H1 (cell line): ENCODE data around the gene SLC27A5. TPM values are rescaled to one million over a fixed set of nuclear protein-coding genes. Genes with fewer than 3 reads are reported as not detected.
A peak's percentile ranks its signal among the peaks of the same experiment; 100 is the strongest.

Experiments used
- CTCF ChIA-PET: fragments of 300-600 bp; sonication (Branson Sonifier 250); formaldehyde crosslinking; loops from one replicate; lab custom pipeline; 2021; ENCODE audit not compliant: partially characterized antibody; lab: Charles Lee
- POLR2A ChIA-PET: fragments of 300-600 bp; sonication (Branson Sonifier 250); formaldehyde crosslinking; loops from one replicate; lab custom pipeline; 2021; ENCODE audit warnings: inconsistent platforms; ENCODE audit not compliant: partially characterized antibody; lab: Charles Lee
- DNase-seq, 2 experiments: peaks; one replicate each; pipeline versions ENCODE4 v3.0.0 to v3.0.0-alpha.2; 2010 to 2022; ENCODE audit warnings: low spot score in 2 of 2, low read depth in 1 of 2, mixed read lengths in 1 of 2
- FAIRE-seq: peaks from 2 replicates; lab custom pipeline; 2011; peaks lifted over from hg19 to GRCh38; lab: Jason Lieb, UNC
- H2AFZ ChIP-seq: 2 replicates; pipeline ENCODE4 v1.8.1; 2012; ENCODE audit warnings: low read length, inconsistent platforms
- H2AK5ac ChIP-seq: 2 replicates; pipeline ENCODE4 v1.6.1; 2013; ENCODE audit warnings: low read depth, low read length
- H2BK120ac ChIP-seq: replicated peaks from 2 replicates; pipeline ENCODE3; 2013; ENCODE audit warnings: low read depth, low read length, inconsistent platforms
- H2BK12ac ChIP-seq: 2 replicates; pipeline ENCODE4 v1.6.1; 2013; ENCODE audit warnings: low read depth, low read length
- H2BK15ac ChIP-seq: 2 replicates; pipeline ENCODE4 v1.6.1; 2013; ENCODE audit warnings: low read length
- H2BK20ac ChIP-seq: 2 replicates; pipeline ENCODE4 v1.6.1; 2013; ENCODE audit warnings: low read length
- H2BK5ac ChIP-seq: 2 replicates; pipeline ENCODE4 v1.6.1; 2013; ENCODE audit warnings: low read depth, low read length
- H3K14ac ChIP-seq: 2 replicates; pipeline ENCODE4 v1.6.1; 2013; ENCODE audit warnings: inconsistent platforms; ENCODE audit not compliant: insufficient read length
- H3K18ac ChIP-seq: 2 replicates; pipeline ENCODE4 v1.6.1; 2013; ENCODE audit warnings: low read length; ENCODE audit errors: extremely low read depth
- H3K23ac ChIP-seq: 2 replicates; pipeline ENCODE4 v1.6.1; 2013; ENCODE audit warnings: inconsistent platforms; ENCODE audit not compliant: insufficient read length
- H3K23me2 ChIP-seq: 2 replicates; pipeline ENCODE4 v1.6.1; 2013; ENCODE audit warnings: low read depth, low read length
- H3K27ac ChIP-seq: 2 replicates; pipeline ENCODE4 v1.6.1; 2011; ENCODE audit warnings: low read depth, low read length, inconsistent platforms
- H3K27me3 ChIP-seq, 4 experiments: replicated peaks in 1 of 4; 1 replicate in 1 of 4; 2 replicates in 3 of 4; pipeline versions ENCODE4 v1.6.1 to v1.8.1; 2011 to 2013; ENCODE audit warnings: low read length in 3 of 4, mild to moderate bottlenecking in 3 of 4, inconsistent platforms in 2 of 4, mixed read lengths in 2 of 4, moderate library complexity in 1 of 4; ENCODE audit not compliant: control insufficient read depth in 3 of 4, insufficient read depth in 3 of 4; ENCODE audit errors: extremely low read depth in 1 of 4
- H3K36me3 ChIP-seq, 4 experiments: 2 replicates each; pipeline versions ENCODE4 v1.6.1 to v1.8.1; 2011 to 2013; ENCODE audit warnings: mild to moderate bottlenecking in 4 of 4, low read length in 3 of 4, moderate library complexity in 2 of 4, control low read depth in 1 of 4, inconsistent platforms in 1 of 4; ENCODE audit not compliant: insufficient read depth in 4 of 4, control insufficient read depth in 2 of 4
- H3K4ac ChIP-seq: replicated peaks from 2 replicates; pipeline ENCODE3; 2013; ENCODE audit warnings: low read length, low read depth, mixed read lengths, inconsistent platforms; ENCODE audit not compliant: insufficient read length
- H3K4me1 ChIP-seq, 4 experiments: replicated peaks in 1 of 4; 1 replicate in 1 of 4; 2 replicates in 3 of 4; pipeline versions ENCODE4 v1.6.1 to v1.8.1; 2011 to 2013; ENCODE audit warnings: low read length in 3 of 4, inconsistent platforms in 2 of 4, mixed read lengths in 1 of 4; ENCODE audit not compliant: insufficient read depth in 4 of 4, control insufficient read depth in 3 of 4
- H3K4me2 ChIP-seq, 2 experiments: 2 replicates each; pipeline versions ENCODE4 v1.6.1 to v1.8.1; 2011 to 2013; ENCODE audit warnings: low read depth in 2 of 2, low read length in 2 of 2, control low read depth in 1 of 2, inconsistent platforms in 1 of 2, mild to moderate bottlenecking in 1 of 2; ENCODE audit not compliant: insufficient read depth in 1 of 2
- H3K4me3 ChIP-seq, 4 experiments: fragments of 200-600, 300-600 bp in 1 of 4; sonication (generic), shearing (Covaris generic), sonication (Bioruptor Twin) in 1 of 4; 2 replicates each; pipeline versions ENCODE4 v1.5.1 to v1.8.1; 2011 to 2016; ENCODE audit warnings: low read length in 4 of 4, low read depth in 3 of 4, control low read depth in 2 of 4, inconsistent platforms in 2 of 4, mild to moderate bottlenecking in 2 of 4, mixed read lengths in 1 of 4, moderate library complexity in 1 of 4; ENCODE audit not compliant: insufficient read depth in 2 of 4; ENCODE audit errors: extremely low read depth in 1 of 4
- H3K56ac ChIP-seq: replicated peaks from 2 replicates; pipeline ENCODE3; 2013; ENCODE audit warnings: low read depth, mild to moderate bottlenecking, mixed read lengths, low read length, inconsistent platforms; ENCODE audit not compliant: insufficient read length
- H3K79me1 ChIP-seq: 2 replicates; pipeline ENCODE4 v1.6.1; 2013; ENCODE audit warnings: low read depth, low read length, control low read depth
- H3K79me2 ChIP-seq, 2 experiments: 2 replicates each; pipeline versions ENCODE4 v1.6.1 to v1.8.1; 2012 to 2013; ENCODE audit warnings: low read length in 2 of 2, mild to moderate bottlenecking in 2 of 2, inconsistent platforms in 1 of 2; ENCODE audit not compliant: insufficient read depth in 2 of 2, control insufficient read depth in 1 of 2
- H3K9ac ChIP-seq, 4 experiments: replicated peaks in 1 of 4; 1 replicate in 1 of 4; 2 replicates in 3 of 4; pipeline versions ENCODE4 v1.6.1 to v1.8.1; 2011 to 2013; ENCODE audit warnings: low read depth in 3 of 4, low read length in 3 of 4, control low read depth in 2 of 4, mild to moderate bottlenecking in 2 of 4, moderate library complexity in 2 of 4, inconsistent platforms in 1 of 4; ENCODE audit errors: extremely low read depth in 1 of 4
- H3K9me3 ChIP-seq, 2 experiments: 2 replicates each; pipeline versions ENCODE4 v1.6.1 to v1.8.1; 2012 to 2013; ENCODE audit warnings: mild to moderate bottlenecking in 2 of 2, moderate library complexity in 2 of 2, control low read depth in 1 of 2, inconsistent platforms in 1 of 2, low read depth in 1 of 2, low read length in 1 of 2, mixed read lengths in 1 of 2; ENCODE audit not compliant: insufficient read depth in 2 of 2
- H4K20me1 ChIP-seq, 2 experiments: replicated peaks in 1 of 2; 2 replicates each; pipeline versions ENCODE3 to v1.8.1; 2011 to 2013; ENCODE audit warnings: inconsistent platforms in 2 of 2, low read length in 2 of 2, mild to moderate bottlenecking in 1 of 2; ENCODE audit not compliant: insufficient read depth in 2 of 2, control insufficient read depth in 1 of 2
- H4K5ac ChIP-seq: 2 replicates; pipeline ENCODE4 v1.6.1; 2013; ENCODE audit warnings: low read length, low read depth, mixed read lengths, inconsistent platforms; ENCODE audit not compliant: insufficient read length
- H4K8ac ChIP-seq: 2 replicates; pipeline ENCODE4 v1.8.0; 2013; ENCODE audit warnings: mild to moderate bottlenecking, moderate library complexity, low read length, inconsistent platforms; ENCODE audit not compliant: insufficient read depth; ENCODE audit errors: extremely low read depth
- H4K91ac ChIP-seq: replicated peaks from 2 replicates; pipeline ENCODE3; 2013; ENCODE audit warnings: low read length, mixed read lengths, inconsistent platforms; ENCODE audit not compliant: insufficient read length
- PHF8 ChIP-seq: fragments of 200-600 bp; sonication (generic); conservative IDR thresholded peaks from 2 replicates; pipeline ENCODE4 v1.7.1; 2012; ENCODE audit warnings: low read depth, mild to moderate bottlenecking, inconsistent platforms, low read length, moderate library complexity
- POLR2A ChIP-seq, 2 experiments: IDR thresholded peaks; 1 replicate in 1 of 2; 2 replicates in 1 of 2; pipeline ENCODE4 v1.6.1; 2011; ENCODE audit warnings: low read depth in 2 of 2, low read length in 2 of 2, mild to moderate bottlenecking in 2 of 2; ENCODE audit errors: control extremely low read depth in 1 of 2
- WGBS, 2 experiments: shearing (Covaris generic) in 1 of 2; methylation state at CpG; one replicate each; pipeline versions ENCODE4 v1.1.6 to v1.1.7; 2013 to 2015; ENCODE audit warnings: low lambda C conversion rate in 2 of 2, mixed read lengths in 2 of 2, inconsistent platforms in 1 of 2, low coverage in 1 of 2, missing lambda C conversion rate in 1 of 2; ENCODE audit not compliant: insufficient replicate concordance in 2 of 2, insufficient coverage in 1 of 2, insufficient read length in 1 of 2; ENCODE audit errors: extremely low coverage in 1 of 2, missing lambda C conversion rate in 1 of 2; 5-methylcytosine and 5-hydroxymethylcytosine counted together
- polyA plus RNA-seq, 7 experiments: library from polyadenylated mRNA; depleted of rRNA in 3 of 7; stranded (reverse) in 5 of 7; unstranded in 2 of 7; fragments of >200 nt in 5 of 7; fragments of 200-250 nt in 2 of 7; gene quantifications; 1 replicate in 5 of 7; 2 replicates in 1 of 7; 4 replicates in 1 of 7; pipeline versions ENCODE4 v1.2.1 to v1.2.3, GENCODE V29; 2011 to 2013; ENCODE audit warnings: missing spikeins in 2 of 7, mixed read lengths in 2 of 7
- total RNA-seq: library from RNA; stranded (reverse); fragmentation: NEBNext Ultra II Directional; extraction: Animal tissue kit (Norgen Biotek cat#: 25700); gene quantifications from 2 replicates; pipeline ENCODE4 v1.2.1, GENCODE V29; 2021

The SLC27A5 gene
- total and polyA plus RNA-seq, 2 of the 8 experiments (the other 6 are each of a cell fraction or from before 2014, with no cell fraction given), result 25.1 to 80.5 TPM

DNA sequence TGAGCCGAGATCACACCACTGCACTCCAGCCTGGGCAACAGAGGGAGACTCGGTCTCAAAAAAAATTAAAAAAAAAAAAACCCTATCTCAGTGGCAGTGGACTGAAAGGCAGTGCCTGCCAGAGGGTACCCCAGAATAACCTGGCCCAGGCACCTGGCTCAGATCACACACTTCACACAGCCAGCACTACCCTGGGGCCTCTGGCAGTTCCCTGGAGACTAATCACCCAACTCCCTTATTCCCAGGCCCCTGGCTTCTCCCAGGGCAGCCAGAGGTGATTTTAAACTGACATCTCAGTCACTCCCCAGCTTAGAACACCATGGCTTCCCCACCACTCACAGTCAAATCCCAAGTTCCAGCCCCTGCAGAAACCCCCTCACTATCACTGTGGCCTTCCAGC is 3.5 kb upstream of the SLC27A5 start:
- no peak overlapping the region for H2AFZ ChIP-seq

More for the DNA sequence above, 3.5 kb upstream of the SLC27A5 start:
- H3K56ac ChIP-seq, result no peak overlapping the region
- no peak overlapping the region for H2BK5ac ChIP-seq
- no peak overlapping the region for H3K27ac ChIP-seq
- no peaks in the 10 kb centered on the region for H3K9me3 ChIP-seq
- no peak overlapping the region for H2BK12ac ChIP-seq
- no peak overlapping the region for H4K8ac ChIP-seq
- H4K91ac ChIP-seq, result peak overlapping the region; percentile 42
- H4K5ac ChIP-seq, result no peak overlapping the region
- no peak overlapping the region for H2AK5ac ChIP-seq
- WGBS, 2 experiments, result 94% methylated on average over 2 of the region's 2 CpGs; no CpG with 5 or more reads in 1 of the 2 experiments
- peaks cover 2 to 9% of the 10 kb centered on the region in 2 experiments for H4K20me1 ChIP-seq
- no peak for FAIRE-seq
- no peak overlapping the region for H2BK15ac ChIP-seq
- POLR2A ChIA-PET, result interaction anchor here (0.8 to 21.3 kb wide), 5 partner anchors 16 to 152 kb away, joined by 3 to 650 read pairs (median 9); partner anchors contain the start of genes CHMP2A, TRIM28, UBE2M and ZNF497
- H2BK20ac ChIP-seq, result no peak overlapping the region
- peaks cover 11% of the 10 kb centered on the region for H3K23me2 ChIP-seq
- H3K23ac ChIP-seq, result no peak overlapping the region
- H2BK120ac ChIP-seq, result no peak overlapping the region
- H3K4ac ChIP-seq, result no peak overlapping the region
- peaks cover 0 to 28% (median 16%) of the 10 kb centered on the region in 4 experiments; a peak in 6 of 7 replicates for H3K4me1 ChIP-seq
- no peak overlapping the region for H3K18ac ChIP-seq
- peak overlapping the region; percentile 36 to 58 for H3K4me2 ChIP-seq
- CTCF ChIA-PET, result interaction anchor here (1.4 to 1.8 kb wide), 2 partner anchors 32 to 46 kb away, joined by 4 to 5 read pairs; no protein-coding TSS in a partner anchor
- peak overlapping the region in 1 of 4 experiments; percentile 37; a peak in 1 of 7 replicates for H3K9ac ChIP-seq
- TF ChIP-seq PHF8 (no peak), POLR2A (IDR thresholded peaks at IDR 0.05; ENCODE audit: control extremely low read depth in 1 of 2, low read depth in 2 of 2, low read length in 2 of 2) (peak in 1 of 2 experiments; percentile 42; a peak in 1 of 3 replicates)
- H3K27me3 ChIP-seq, result no peaks in the 10 kb centered on the region
- peaks cover 5% of the 10 kb centered on the region for H3K79me1 ChIP-seq
- peaks cover 0 to 17% of the 10 kb centered on the region in 2 experiments; a peak in 1 of 4 replicates for H3K79me2 ChIP-seq
- H3K4me3 ChIP-seq, result peak overlapping the region in 1 of 4 experiments; percentile 16; a peak in 1 of 8 replicates
- H3K14ac ChIP-seq, result no peak overlapping the region
- H3K36me3 ChIP-seq, result peaks cover 0 to 9% (median 2%) of the 10 kb centered on the region in 4 experiments; a peak in 2 of 8 replicates
- DNase-seq, result no peak
